HG02588 (cell line): ENCODE data around the gene GSTO1.

Experiments
- ATAC-seq: cut with Tn5 transposase; IDR thresholded peaks from one replicate; pipeline ENCODE4 v1.9.1; 2021; ENCODE audit warnings: mild to moderate bottlenecking, moderate library complexity; ENCODE audit not compliant: unreplicated experiment

Gene GSTO1

GRCh38 chr10:104301907-104302690 is 47.4 kb downstream of the GSTO1 start:
- ATAC-seq = no peak

- ATAC-seq = no peak
Measured at GRCh38 chr10:104303594-104304355, 49.1 kb downstream of the GSTO1 start.

- no peak for ATAC-seq
Measured at GRCh38 chr10:104304356-104304745, 49.7 kb downstream of the GSTO1 start.

- ATAC-seq = no peak
Measured at GRCh38 chr10:104304927-104305326, 50.2 kb downstream of the GSTO1 start.

GRCh38 chr10:104306897-104307296 is 52.2 kb downstream of the GSTO1 start:
- no peak for ATAC-seq

GRCh38 chr10:104307576-104308438 is 53.1 kb downstream of the GSTO1 start:
- no peak for ATAC-seq

GRCh38 chr10:104308439-104308903 is 53.8 kb downstream of the GSTO1 start:
- peak; percentile 54 for ATAC-seq

- no peak for ATAC-seq
Measured at GRCh38 chr10:104309980-104310978, 55.6 kb downstream of the GSTO1 start.

- no peak for ATAC-seq
Measured at GRCh38 chr10:104311184-104311720, 56.6 kb downstream of the GSTO1 start.

GRCh38 chr10:104314591-104315485 is 60.1 kb downstream of the GSTO1 start:
- ATAC-seq = no peak

GRCh38 chr10:104315486-104315921 is 60.8 kb downstream of the GSTO1 start:
- ATAC-seq = no peak

GRCh38 chr10:104316321-104317099 is 61.8 kb downstream of the GSTO1 start:
- no peak for ATAC-seq
